ENCODE data around the gene IGSF9B.

GRCh38 chr11:134003792-134004495 is 47.2 kb upstream of the IGSF9B start:
- TF ChIP-seq CTCF (conservative IDR thresholded peaks at IDR 0.05; ENCODE audit: low read length) (no peak), EZH2phosphoT487 (IDR thresholded peaks at IDR 0.05; ENCODE audit: borderline replicate concordance, low read depth, low read length) (no peak)
